Large intestine (tissue), 3 donors: ENCODE measurements around the gene FNDC8. TPM values are rescaled to one million over a fixed set of nuclear protein-coding genes. Genes with fewer than 3 reads are reported as not detected.

ENCODE experiments used
- DNase-seq, 2 donors: peaks; one replicate each; pipeline versions ENCODE4 v3.0.0 to v3.0.0-alpha.2; 2013
- H3K27ac ChIP-seq: one replicate; pipeline ENCODE4 v1.5.1; 2013; ENCODE audit warnings: low read length
- H3K27me3 ChIP-seq: 2 replicates; pipeline ENCODE4 v1.6.1; 2013; ENCODE audit warnings: low read length; ENCODE audit not compliant: control insufficient read depth, insufficient read depth
- H3K36me3 ChIP-seq: 2 replicates; pipeline ENCODE4 v1.6.1; 2013; ENCODE audit warnings: low read length; ENCODE audit not compliant: control insufficient read depth, insufficient read depth
- H3K4me1 ChIP-seq: one replicate; pipeline ENCODE4 v1.6.1; 2013; ENCODE audit warnings: low read length; ENCODE audit not compliant: control insufficient read depth, insufficient read depth
- H3K4me3 ChIP-seq: one replicate; pipeline ENCODE4 v1.5.1; 2013; ENCODE audit warnings: low read length
- H3K9me3 ChIP-seq: one replicate; pipeline ENCODE4 v1.6.1; 2013; ENCODE audit warnings: mild to moderate bottlenecking, low read depth, low read length, moderate library complexity; ENCODE audit not compliant: control insufficient read depth
- WGBS: methylation state at CpG from one replicate; pipeline ENCODE4 v1.1.5; 2013; ENCODE audit warnings: low lambda C conversion rate; ENCODE audit not compliant: insufficient coverage; 5-methylcytosine and 5-hydroxymethylcytosine counted together
- polyA plus RNA-seq: library from polyadenylated mRNA; unstranded; fragments of 120-200 nt; gene quantifications from one replicate; pipeline ENCODE4 v1.2.1, GENCODE V29; 2013

The FNDC8 gene
- polyA plus RNA-seq, 1 donor = 0.07 TPM

GRCh38 chr17:35154196-35155165, 33.1 kb downstream of the FNDC8 start:
- no CpG with 5 or more reads among the region's 13 CpGs for WGBS
- no peak for DNase-seq
- no peaks in the 10 kb centered on the region for H3K36me3 ChIP-seq
- no peak overlapping the region for H3K4me3 ChIP-seq
- no peak overlapping the region for H3K27ac ChIP-seq
- H3K4me1 ChIP-seq = no peaks in the 10 kb centered on the region
- H3K9me3 ChIP-seq = no peaks in the 10 kb centered on the region
- H3K27me3 ChIP-seq = peaks cover 7% of the 10 kb centered on the region

- H3K4me3 ChIP-seq = no peak overlapping the region
- H3K9me3 ChIP-seq = no peaks in the 10 kb centered on the region
- no peaks in the 10 kb centered on the region for H3K36me3 ChIP-seq
- no peaks in the 10 kb centered on the region for H3K4me1 ChIP-seq
- peaks cover 9% of the 10 kb centered on the region for H3K27me3 ChIP-seq
- DNase-seq = no peak
- H3K27ac ChIP-seq = no peak overlapping the region
- no CpG with 5 or more reads among the region's 7 CpGs for WGBS
These were observed 33.8 kb downstream of the FNDC8 start for GRCh38 chr17:35155246-35155645.

- no peak overlapping the region for H3K4me3 ChIP-seq
- H3K27ac ChIP-seq = no peak overlapping the region
- DNase-seq = no peak
- H3K27me3 ChIP-seq = peaks cover 6% of the 10 kb centered on the region
- no peaks in the 10 kb centered on the region for H3K9me3 ChIP-seq
- 60% methylated on average over 2 of the region's 2 CpGs for WGBS
- no peaks in the 10 kb centered on the region for H3K4me1 ChIP-seq
- H3K36me3 ChIP-seq = no peaks in the 10 kb centered on the region
These were observed 38.5 kb downstream of the FNDC8 start for GRCh38 chr17:35159940-35160339.

GRCh38 chr17:35160354-35161201, 39.2 kb downstream of the FNDC8 start:
- no peak overlapping the region for H3K4me3 ChIP-seq
- WGBS = 75% methylated on average over 2 of the region's 13 CpGs
- no peak overlapping the region for H3K27ac ChIP-seq
- H3K4me1 ChIP-seq = no peaks in the 10 kb centered on the region
- no peaks in the 10 kb centered on the region for H3K36me3 ChIP-seq
- H3K27me3 ChIP-seq = peaks cover 6% of the 10 kb centered on the region
- no peaks in the 10 kb centered on the region for H3K9me3 ChIP-seq
- no peak for DNase-seq

GRCh38 chr17:35161281-35161761, 39.9 kb downstream of the FNDC8 start:
- no peaks in the 10 kb centered on the region for H3K4me1 ChIP-seq
- no peaks in the 10 kb centered on the region for H3K9me3 ChIP-seq
- DNase-seq = no peak
- H3K4me3 ChIP-seq = no peak overlapping the region
- H3K36me3 ChIP-seq = no peaks in the 10 kb centered on the region
- no peak overlapping the region for H3K27ac ChIP-seq
- WGBS = 67% methylated on average over 1 of the region's 3 CpGs
- H3K27me3 ChIP-seq = peaks cover 6% of the 10 kb centered on the region

- Histone ChIP-seq H3K27ac (no peak overlapping the region), H3K4me1 (no peaks in the 10 kb centered on the region), H3K27me3 (peaks cover 6% of the 10 kb centered on the region), H3K9me3 (no peaks in the 10 kb centered on the region), H3K36me3 (no peaks in the 10 kb centered on the region), H3K4me3 (no peak overlapping the region)
- no CpG with 5 or more reads among the region's 4 CpGs for WGBS
- no peak for DNase-seq
These were observed 41.3 kb downstream of the FNDC8 start for GRCh38 chr17:35162755-35163154.

- DNase-seq = no peak
- Histone ChIP-seq H3K9me3 (no peaks in the 10 kb centered on the region), H3K27ac (no peak overlapping the region), H3K4me1 (no peaks in the 10 kb centered on the region), H3K36me3 (no peaks in the 10 kb centered on the region), H3K4me3 (no peak overlapping the region), H3K27me3 (peaks cover 6% of the 10 kb centered on the region)
- no CpG with 5 or more reads among the region's 7 CpGs for WGBS
These were observed 42.5 kb downstream of the FNDC8 start for GRCh38 chr17:35163886-35164285.

GRCh38 chr17:35164716-35165115, 43.3 kb downstream of the FNDC8 start:
- no peaks in the 10 kb centered on the region for H3K4me1 ChIP-seq
- H3K36me3 ChIP-seq = no peaks in the 10 kb centered on the region
- no peaks in the 10 kb centered on the region for H3K9me3 ChIP-seq
- no peak overlapping the region for H3K27ac ChIP-seq
- WGBS = 100% methylated on average over 2 of the region's 5 CpGs
- H3K4me3 ChIP-seq = no peak overlapping the region
- peaks cover 4% of the 10 kb centered on the region for H3K27me3 ChIP-seq
- no peak for DNase-seq

- DNase-seq = no peak
- Histone ChIP-seq H3K4me1 (no peaks in the 10 kb centered on the region), H3K27me3 (peaks cover 2% of the 10 kb centered on the region), H3K27ac (no peak overlapping the region), H3K4me3 (no peak overlapping the region), H3K9me3 (no peaks in the 10 kb centered on the region), H3K36me3 (no peaks in the 10 kb centered on the region)
- no CpG with 5 or more reads among the region's 5 CpGs for WGBS
These were observed 45.1 kb downstream of the FNDC8 start for GRCh38 chr17:35166526-35166925.

GRCh38 chr17:35167046-35167445, 45.6 kb downstream of the FNDC8 start:
- Histone ChIP-seq H3K4me1 (no peaks in the 10 kb centered on the region), H3K27ac (no peak overlapping the region), H3K27me3 (peaks cover 2% of the 10 kb centered on the region), H3K4me3 (no peak overlapping the region), H3K9me3 (no peaks in the 10 kb centered on the region), H3K36me3 (no peaks in the 10 kb centered on the region)
- DNase-seq = no peak
- WGBS = no CpG with 5 or more reads among the region's 3 CpGs
